CD8-positive, alpha-beta memory T cell (primary cell): ENCODE measurements around the gene CERKL. TPM values are rescaled to one million over a fixed set of nuclear protein-coding genes. Genes with fewer than 3 reads are reported as not detected.
"Not testable (repeated sequence)": the region's sequence is repeated elsewhere in the genome, so short reads cannot be mapped to it uniquely, and the experiment has no call there.

Source experiments
- CTCF ChIA-PET: fragments of 350-600 bp; sonication (Branson Sonifier 250); formaldehyde crosslinking; loops from one replicate; lab custom pipeline; 2021; ENCODE audit warnings: antibody characterized with exemption; lab: Charles Lee
- POLR2A ChIA-PET: fragments of 350-600 bp; sonication (Branson Sonifier 250); formaldehyde crosslinking; loops from one replicate; lab custom pipeline; 2021; ENCODE audit warnings: antibody characterized with exemption; lab: Charles Lee
- DNase-seq, 5 donors: peaks; one replicate each; pipeline versions ENCODE4 v3.0.0 to v3.0.0-alpha.2; 2020 to 2022; ENCODE audit warnings: mixed read lengths in 1 of 5
- H3K27ac ChIP-seq: one replicate; pipeline ENCODE4 v1.7.0; 2013; ENCODE audit warnings: low read depth, mild to moderate bottlenecking, low read length, moderate library complexity
- H3K27me3 ChIP-seq: 2 replicates; pipeline ENCODE4 v1.7.0; 2013; ENCODE audit warnings: low read length, mild to moderate bottlenecking; ENCODE audit not compliant: insufficient read depth, poor library complexity, severe bottlenecking
- H3K36me3 ChIP-seq: 2 replicates; pipeline ENCODE4 v1.7.0; 2013; ENCODE audit warnings: mild to moderate bottlenecking, low read length, moderate library complexity; ENCODE audit not compliant: insufficient read depth
- H3K4me1 ChIP-seq: 2 replicates; pipeline ENCODE4 v1.7.0; 2013; ENCODE audit warnings: mild to moderate bottlenecking, low read length, moderate library complexity; ENCODE audit not compliant: insufficient read depth
- H3K4me3 ChIP-seq: 2 replicates; pipeline ENCODE4 v1.7.0; 2013; ENCODE audit warnings: mild to moderate bottlenecking, low read length
- H3K9me3 ChIP-seq: 2 replicates; pipeline ENCODE4 v1.7.0; 2013; ENCODE audit warnings: mild to moderate bottlenecking, low read length
- H3K27ac Mint-ChIP-seq, 8 donors: one replicate each; pipeline ENCODE4 v1.8.0; 2020 to 2021; ENCODE audit warnings: mixed read lengths in 8 of 8, mild to moderate bottlenecking in 6 of 8, inconsistent platforms in 3 of 8, moderate library complexity in 3 of 8
- H3K27me3 Mint-ChIP-seq, 2 donors: one replicate each; pipeline ENCODE4 v1.8.0; 2020 to 2021; ENCODE audit warnings: mixed read lengths in 2 of 2, mild to moderate bottlenecking in 1 of 2, moderate library complexity in 1 of 2
- H3K36me3 Mint-ChIP-seq, 3 donors: one replicate each; pipeline ENCODE4 v1.8.0; 2020 to 2021; ENCODE audit warnings: mixed read lengths in 3 of 3, inconsistent platforms in 1 of 3, mild to moderate bottlenecking in 1 of 3
- H3K4me1 Mint-ChIP-seq, 3 donors: one replicate each; pipeline ENCODE4 v1.8.0; 2020 to 2021; ENCODE audit warnings: mixed read lengths in 3 of 3, inconsistent platforms in 1 of 3, mild to moderate bottlenecking in 1 of 3
- H3K4me3 Mint-ChIP-seq, 7 donors: one replicate each; pipeline ENCODE4 v1.8.0; 2020 to 2021; ENCODE audit warnings: mixed read lengths in 7 of 7, mild to moderate bottlenecking in 6 of 7, moderate library complexity in 4 of 7, inconsistent platforms in 2 of 7
- H3K9me3 Mint-ChIP-seq, 5 donors: one replicate each; pipeline ENCODE4 v1.8.0; 2020 to 2022; ENCODE audit warnings: mixed read lengths in 5 of 5, mild to moderate bottlenecking in 3 of 5, moderate library complexity in 2 of 5, inconsistent platforms in 1 of 5
- polyA plus RNA-seq: library from polyadenylated mRNA; unstranded; fragments of 300-500 nt; fragmentation: Illumina TruSeq; gene quantifications from one replicate; pipeline ENCODE4 v1.2.3, GENCODE V29; 2021
- total RNA-seq, 2 experiments: library from RNA; stranded (reverse); gene quantifications; one replicate each; pipeline ENCODE4 v1.2.3, GENCODE V29; 2021

The CERKL gene, protein sequence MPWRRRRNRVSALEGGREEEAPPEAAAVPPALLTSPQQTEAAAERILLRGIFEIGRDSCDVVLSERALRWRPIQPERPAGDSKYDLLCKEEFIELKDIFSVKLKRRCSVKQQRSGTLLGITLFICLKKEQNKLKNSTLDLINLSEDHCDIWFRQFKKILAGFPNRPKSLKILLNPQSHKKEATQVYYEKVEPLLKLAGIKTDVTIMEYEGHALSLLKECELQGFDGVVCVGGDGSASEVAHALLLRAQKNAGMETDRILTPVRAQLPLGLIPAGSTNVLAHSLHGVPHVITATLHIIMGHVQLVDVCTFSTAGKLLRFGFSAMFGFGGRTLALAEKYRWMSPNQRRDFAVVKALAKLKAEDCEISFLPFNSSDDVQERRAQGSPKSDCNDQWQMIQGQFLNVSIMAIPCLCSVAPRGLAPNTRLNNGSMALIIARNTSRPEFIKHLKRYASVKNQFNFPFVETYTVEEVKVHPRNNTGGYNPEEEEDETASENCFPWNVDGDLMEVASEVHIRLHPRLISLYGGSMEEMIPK
- total RNA-seq (not detected), polyA plus RNA-seq (31.9 TPM)

DNA sequence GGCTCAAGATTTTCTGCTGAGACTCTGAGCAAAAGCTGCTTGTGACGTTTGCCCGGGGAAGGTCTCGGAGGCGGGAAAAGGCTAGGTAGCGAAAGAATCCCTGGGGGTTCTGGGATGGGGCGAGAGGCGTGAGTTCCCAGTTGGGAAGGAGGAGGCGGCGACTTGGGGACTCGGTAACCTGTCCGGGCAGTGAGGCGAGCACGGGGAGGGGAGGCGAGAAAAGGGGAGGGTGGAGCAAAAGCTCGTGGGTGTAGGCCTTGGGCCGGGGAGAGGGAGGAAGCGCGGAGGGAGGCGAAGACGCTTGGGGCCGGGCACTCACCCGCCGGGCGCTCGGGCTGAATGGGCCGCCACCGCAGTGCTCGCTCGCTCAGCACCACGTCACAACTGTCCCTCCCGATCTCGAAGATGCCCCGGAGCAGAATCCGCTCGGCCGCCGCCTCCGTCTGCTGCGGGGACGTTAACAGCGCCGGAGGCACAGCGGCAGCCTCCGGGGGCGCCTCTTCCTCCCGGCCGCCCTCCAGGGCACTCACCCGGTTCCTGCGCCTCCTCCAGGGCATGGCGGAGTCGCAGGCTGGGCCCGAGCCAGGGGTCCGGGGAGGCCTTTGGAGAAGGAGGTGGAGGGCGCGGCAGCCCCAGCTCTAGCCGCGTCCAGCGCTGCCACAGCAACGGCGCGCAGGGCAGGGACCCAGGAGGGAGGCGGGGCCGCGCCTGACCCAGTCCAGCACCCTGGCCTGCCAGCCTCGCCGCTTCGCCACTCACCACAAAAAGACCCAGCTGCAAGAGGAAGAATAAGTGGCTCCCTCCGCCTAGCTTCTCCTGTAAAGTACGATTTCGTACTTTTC is at the start of gene CERKL:
TSS of gene CERKL (minus strand) at position 656 of the 842 bp plus-strand sequence. CDS start at position 557, 99 bp downstream.
- no peak within 1 kb of the TSS for H3K27ac ChIP-seq
- DNase-seq, result peak in 1 of 5 donors; percentile 2
- Mint-ChIP-seq H3K36me3 (no peaks in the 10 kb centered on the region), H3K27ac (no peak within 1 kb of the TSS), H3K27me3 (peaks cover 39 to 74% of the 10 kb centered on the region in 2 donors), H3K4me3 (peak within 1 kb of the TSS; percentile 40 to 84 (median 74)), H3K9me3 (no peaks in the 10 kb centered on the region), H3K4me1 (peaks cover 7 to 12% (median 12%) of the 10 kb centered on the region in 3 donors)
- H3K4me3 ChIP-seq, result no peak within 1 kb of the TSS
- no peaks in the 10 kb centered on the region for H3K36me3 ChIP-seq
- peaks cover 7% of the 10 kb centered on the region for H3K27me3 ChIP-seq
- POLR2A ChIA-PET, result no interaction called here
- CTCF ChIA-PET, result interaction anchor here (1.0 kb wide), 1 partner anchor 25 kb away, joined by 3 read pairs; no protein-coding TSS in a partner anchor
- H3K9me3 ChIP-seq, result no peaks in the 10 kb centered on the region
- peaks cover 3% of the 10 kb centered on the region for H3K4me1 ChIP-seq

DNA sequence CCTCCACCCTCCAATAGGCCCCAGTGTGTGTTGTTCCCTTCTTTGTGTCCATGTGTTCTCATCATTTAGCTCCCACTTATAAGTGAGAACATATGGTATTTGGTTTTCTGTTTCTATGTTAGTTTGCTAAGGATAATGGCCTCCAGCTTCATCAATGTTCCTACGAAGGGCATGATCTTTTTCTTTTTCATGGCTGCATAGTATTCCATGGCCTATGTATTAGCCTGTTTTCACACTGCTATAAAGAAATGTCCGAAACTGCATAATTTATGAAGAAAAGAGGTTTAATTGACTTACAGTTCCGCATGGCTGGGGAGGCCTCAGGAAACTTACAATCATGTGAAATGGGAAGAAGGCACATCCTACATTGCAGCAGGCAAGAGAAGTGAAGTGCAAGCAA is 45.6 kb upstream of the CERKL start:
- H3K36me3 Mint-ChIP-seq, result peaks cover 0 to 16% (median 0%) of the 10 kb centered on the region in 3 donors
- H3K4me1 Mint-ChIP-seq, H3K27me3 ChIP-seq, POLR2A ChIA-PET, H3K36me3 ChIP-seq, H3K4me3 Mint-ChIP-seq, H3K9me3 ChIP-seq, H3K27ac ChIP-seq, H3K27ac Mint-ChIP-seq, CTCF ChIA-PET, DNase-seq, H3K4me1 ChIP-seq, H3K4me3 ChIP-seq: not testable (repeated sequence)
- peaks cover 0 to 13% (median 7%) of the 10 kb centered on the region in 5 donors for H3K9me3 Mint-ChIP-seq
- H3K27me3 Mint-ChIP-seq, result peaks cover 17 to 23% of the 10 kb centered on the region in 2 donors

DNA sequence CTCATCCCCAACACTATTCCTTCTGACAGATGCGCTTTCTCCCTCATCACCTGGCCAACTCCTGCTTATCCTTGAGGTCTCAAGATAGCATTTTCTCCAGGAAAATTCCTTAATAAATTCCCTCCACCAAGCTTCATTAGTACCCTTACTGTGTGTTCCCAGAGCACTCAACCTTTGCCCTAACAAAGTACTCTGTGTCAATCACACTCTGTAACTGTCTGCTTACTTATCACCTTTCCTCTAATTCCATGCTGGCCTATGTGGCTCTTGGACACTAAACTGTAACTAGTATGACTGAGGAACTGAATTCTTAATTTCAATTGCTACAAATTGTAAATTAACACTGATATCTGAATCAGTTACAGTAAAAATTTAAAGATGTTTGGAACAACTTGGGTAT is 41.3 kb upstream of the CERKL start:
- Histone ChIP-seq H3K4me1 (no peaks in the 10 kb centered on the region), H3K4me3 (no peak overlapping the region), H3K9me3 (no peaks in the 10 kb centered on the region), H3K36me3 (no peaks in the 10 kb centered on the region), H3K27me3 (no peaks in the 10 kb centered on the region), H3K27ac (no peak overlapping the region)
- ChIA-PET CTCF (no interaction called here), POLR2A (no interaction called here)
- no peaks in the 10 kb centered on the region for H3K4me1 Mint-ChIP-seq
- H3K27me3 Mint-ChIP-seq, result peaks cover 21 to 32% of the 10 kb centered on the region in 2 donors
- peaks cover 0 to 7% (median 0%) of the 10 kb centered on the region in 3 donors for H3K36me3 Mint-ChIP-seq
- no peak overlapping the region for H3K4me3 Mint-ChIP-seq
- H3K9me3 Mint-ChIP-seq, result peaks cover 0 to 8% (median 4%) of the 10 kb centered on the region in 5 donors
- no peak overlapping the region for H3K27ac Mint-ChIP-seq
- DNase-seq, result no peak

DNA sequence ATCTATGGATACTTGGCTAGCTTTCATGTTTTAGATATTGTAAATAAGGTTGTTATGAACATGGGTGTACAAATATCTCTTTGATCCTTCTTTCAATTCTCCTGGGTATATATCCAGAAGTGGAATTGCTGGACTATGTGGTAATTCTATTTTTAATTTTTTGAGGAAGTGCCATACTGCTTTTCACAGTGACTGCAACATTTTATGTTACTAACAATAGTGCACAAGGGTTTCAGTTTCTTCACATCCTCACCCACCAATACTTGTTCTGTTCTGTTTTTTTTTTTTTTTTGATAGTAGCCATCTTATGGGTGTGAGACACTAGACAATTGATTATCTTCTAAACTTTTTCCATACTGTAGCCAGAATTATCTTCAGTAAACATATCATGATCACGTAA is 40.7 kb upstream of the CERKL start:
- Histone ChIP-seq H3K4me3 (no peak overlapping the region), H3K9me3 (no peaks in the 10 kb centered on the region), H3K36me3 (no peaks in the 10 kb centered on the region), H3K4me1 (no peaks in the 10 kb centered on the region), H3K27ac (no peak overlapping the region), H3K27me3 (no peaks in the 10 kb centered on the region)
- POLR2A ChIA-PET, result no interaction called here
- Mint-ChIP-seq H3K4me1 (no peaks in the 10 kb centered on the region), H3K36me3 (peaks cover 0 to 4% (median 0%) of the 10 kb centered on the region in 3 donors), H3K4me3 (no peak overlapping the region), H3K27ac (no peak overlapping the region), H3K27me3 (peaks cover 21 to 28% of the 10 kb centered on the region in 2 donors), H3K9me3 (peaks cover 0 to 4% (median 3%) of the 10 kb centered on the region in 5 donors)
- CTCF ChIA-PET, result no interaction called here
- DNase-seq, result no peak

DNA sequence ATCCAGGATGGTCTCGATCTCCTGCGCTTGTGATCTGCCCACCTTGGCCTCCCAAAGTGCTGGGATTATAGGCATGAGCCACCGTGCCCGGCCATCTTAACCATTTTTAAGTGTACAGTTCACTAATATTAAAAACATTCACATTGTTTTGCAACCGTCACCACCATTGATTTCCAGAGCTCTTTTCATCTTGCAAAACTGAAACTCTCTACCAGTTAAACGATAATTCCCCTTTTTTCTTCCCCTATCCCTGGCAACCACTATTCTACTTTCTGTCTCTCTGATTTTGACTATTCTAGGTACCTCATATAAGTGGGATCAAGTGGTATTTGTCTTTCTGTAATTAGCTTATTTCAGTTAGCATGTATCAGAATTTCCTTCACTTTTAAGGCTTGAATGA is 40.2 kb upstream of the CERKL start:
- H3K27me3 Mint-ChIP-seq, result peaks cover 21 to 25% of the 10 kb centered on the region in 2 donors
- Histone ChIP-seq H3K9me3 (no peaks in the 10 kb centered on the region), H3K36me3 (no peaks in the 10 kb centered on the region), H3K27me3 (no peaks in the 10 kb centered on the region), H3K4me3 (no peak overlapping the region), H3K27ac (no peak overlapping the region), H3K4me1 (no peaks in the 10 kb centered on the region)
- no peak for DNase-seq
- H3K9me3 Mint-ChIP-seq, result no peaks in the 10 kb centered on the region
- no peak overlapping the region for H3K4me3 Mint-ChIP-seq
- POLR2A ChIA-PET, result no interaction called here
- CTCF ChIA-PET, result no interaction called here
- no peak overlapping the region for H3K27ac Mint-ChIP-seq
- no peaks in the 10 kb centered on the region for H3K4me1 Mint-ChIP-seq
- H3K36me3 Mint-ChIP-seq, result no peaks in the 10 kb centered on the region

DNA sequence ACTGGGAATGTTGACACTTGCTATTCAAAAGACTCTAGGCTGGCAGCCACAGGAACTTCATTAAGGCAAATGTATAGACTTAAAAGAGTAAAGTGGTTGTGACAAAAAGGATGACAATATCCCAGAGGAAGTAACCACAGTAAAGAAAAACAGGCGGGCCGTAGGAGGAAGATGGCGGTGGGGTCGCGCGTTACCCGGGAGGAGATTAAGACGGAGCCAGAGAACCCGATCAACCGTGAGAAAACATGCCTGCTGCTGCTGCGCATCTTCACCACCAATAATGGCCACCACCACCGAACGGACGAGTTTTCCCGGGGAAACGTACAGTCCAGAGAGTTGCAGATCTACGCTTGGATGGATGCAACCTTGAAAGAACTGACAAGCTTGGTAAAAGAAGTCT is 37.4 kb upstream of the CERKL start:
- Histone ChIP-seq H3K4me3 (no peak overlapping the region), H3K4me1 (no peaks in the 10 kb centered on the region), H3K27me3 (no peaks in the 10 kb centered on the region), H3K9me3 (no peaks in the 10 kb centered on the region), H3K27ac (no peak overlapping the region), H3K36me3 (no peaks in the 10 kb centered on the region)
- Mint-ChIP-seq H3K9me3 (no peaks in the 10 kb centered on the region), H3K4me3 (no peak overlapping the region), H3K27me3 (peaks cover 19 to 36% of the 10 kb centered on the region in 2 donors), H3K36me3 (no peaks in the 10 kb centered on the region), H3K27ac (no peak overlapping the region), H3K4me1 (no peaks in the 10 kb centered on the region)
- POLR2A ChIA-PET, result no interaction called here
- no peak for DNase-seq
- CTCF ChIA-PET, result no interaction called here

DNA sequence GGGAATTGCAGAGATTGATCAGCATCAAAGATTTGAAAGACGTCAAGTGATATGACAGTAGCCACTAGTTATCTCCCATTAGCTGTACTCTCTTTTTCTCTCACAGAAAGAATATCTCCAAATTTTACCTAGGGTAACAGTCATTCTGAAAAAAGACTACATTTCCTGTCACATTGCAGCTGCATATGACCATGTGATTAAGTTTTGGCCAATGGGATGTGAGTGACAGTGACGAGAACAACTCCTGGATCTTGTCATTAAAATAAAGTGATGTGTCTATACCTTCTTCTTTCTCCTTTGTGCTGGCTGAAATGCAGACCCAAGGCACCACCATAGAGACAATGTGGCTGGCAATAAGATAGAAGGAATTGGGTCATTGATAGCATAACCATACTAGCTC is 34.0 kb upstream of the CERKL start:
- CTCF ChIA-PET, result no interaction called here
- DNase-seq, result no peak
- H3K4me1 Mint-ChIP-seq, result no peaks in the 10 kb centered on the region
- no peak overlapping the region for H3K4me3 ChIP-seq
- no peak overlapping the region for H3K27ac ChIP-seq
- H3K27me3 ChIP-seq, result no peaks in the 10 kb centered on the region
- POLR2A ChIA-PET, result no interaction called here
- H3K27ac Mint-ChIP-seq, result no peak overlapping the region
- H3K27me3 Mint-ChIP-seq, result peaks cover 15 to 42% of the 10 kb centered on the region in 2 donors
- no peak overlapping the region for H3K4me3 Mint-ChIP-seq
- no peaks in the 10 kb centered on the region for H3K4me1 ChIP-seq
- no peaks in the 10 kb centered on the region for H3K36me3 Mint-ChIP-seq
- no peaks in the 10 kb centered on the region for H3K9me3 Mint-ChIP-seq
- no peaks in the 10 kb centered on the region for H3K36me3 ChIP-seq
- no peaks in the 10 kb centered on the region for H3K9me3 ChIP-seq
